GM18499 (cell line): Measurements from ENCODE around the gene CENPO.

Experiments
- ATAC-seq: cut with Tn5 transposase; IDR thresholded peaks from one replicate; pipeline ENCODE4 v1.9.1; 2021; ENCODE audit warnings: moderate number of reproducible peaks; ENCODE audit not compliant: insufficient read depth, unreplicated experiment

Gene CENPO

GRCh38 chr2:24856791-24857211 is 63.6 kb downstream of the CENPO start:
- ATAC-seq, result no peak

GRCh38 chr2:24857746-24858145 is 64.5 kb downstream of the CENPO start:
- no peak for ATAC-seq

GRCh38 chr2:24858996-24859395 is 65.8 kb downstream of the CENPO start:
- no peak for ATAC-seq

- ATAC-seq, result no peak
Measured at GRCh38 chr2:24859968-24860600, 66.9 kb downstream of the CENPO start.

- no peak for ATAC-seq
Measured at GRCh38 chr2:24860631-24861030, 67.4 kb downstream of the CENPO start.

- ATAC-seq, result no peak
Measured at GRCh38 chr2:24861500-24861899, 68.3 kb downstream of the CENPO start.

GRCh38 chr2:24863641-24864040 is 70.4 kb downstream of the CENPO start:
- ATAC-seq, result no peak

- no peak for ATAC-seq
Measured at GRCh38 chr2:24866946-24867345, 73.7 kb downstream of the CENPO start.

GRCh38 chr2:24870440-24870839 is 77.2 kb downstream of the CENPO start:
- no peak for ATAC-seq

GRCh38 chr2:24870891-24871705 is 77.9 kb downstream of the CENPO start:
- no peak for ATAC-seq

GRCh38 chr2:24871852-24872333 is 78.7 kb downstream of the CENPO start:
- no peak for ATAC-seq
